GM12874 (cell line): ENCODE data around the gene PRTG.

Experiments
- CTCF ChIP-seq: IDR thresholded peaks from 2 replicates; pipeline ENCODE4 v1.5.1; 2011; ENCODE audit warnings: low read depth, mild to moderate bottlenecking, control low read depth, low read length, moderate library complexity; ENCODE audit not compliant: insufficient read depth

Gene PRTG

GRCh38 chr15:55660153-55660552 lies 82.8 kb downstream of the PRTG start:
- no peak for TF ChIP-seq CTCF

GRCh38 chr15:55659481-55659880 lies 83.5 kb downstream of the PRTG start:
- TF ChIP-seq CTCF, result no peak

- TF ChIP-seq CTCF, result no peak
These were observed 84.1 kb downstream of the PRTG start for GRCh38 chr15:55658886-55659285.

- TF ChIP-seq CTCF, result no peak
These were observed 88.4 kb downstream of the PRTG start for GRCh38 chr15:55654561-55655031.

- TF ChIP-seq CTCF, result no peak
These were observed 90.0 kb downstream of the PRTG start for GRCh38 chr15:55652909-55653495.

GRCh38 chr15:55652359-55652758 lies 90.6 kb downstream of the PRTG start:
- no peak for TF ChIP-seq CTCF

GRCh38 chr15:55649058-55649423 lies 93.9 kb downstream of the PRTG start:
- TF ChIP-seq CTCF, result no peak
